Neural progenitor cell (in vitro differentiated cells): ENCODE results near the gene SLC25A44. TPM values are rescaled to one million over a fixed set of nuclear protein-coding genes. Genes with fewer than 3 reads are reported as not detected.

Experiments
- DNase-seq: peaks from one replicate; pipeline ENCODE4 v3.0.0-alpha.2; 2016; ENCODE audit warnings: low spot score
- H2AFZ ChIP-seq: fragments of 200-600 bp; sonication (generic); replicated peaks from 2 replicates; pipeline ENCODE4 v1.6.1; 2016; ENCODE audit warnings: antibody characterized with exemption
- H3F3A ChIP-seq: fragments of 200-600 bp; sonication (generic); 2 replicates; pipeline ENCODE4 v1.6.1; 2016; ENCODE audit warnings: antibody characterized with exemption, low read depth
- H3K27ac ChIP-seq: fragments of 200-600 bp; sonication (generic); 2 replicates; pipeline ENCODE4 v1.5.1; 2016; ENCODE audit warnings: mild to moderate bottlenecking
- H3K27me3 ChIP-seq: fragments of 200-600 bp; sonication (generic); 2 replicates; pipeline ENCODE4 v1.6.1; 2016; ENCODE audit warnings: mild to moderate bottlenecking, moderate library complexity
- H3K36me3 ChIP-seq: fragments of 200-600 bp; sonication (generic); 2 replicates; pipeline ENCODE4 v1.5.1; 2016
- H3K4me1 ChIP-seq: fragments of 200-600 bp; sonication (generic); 2 replicates; pipeline ENCODE4 v1.6.1; 2016; ENCODE audit warnings: mixed run types
- H3K4me2 ChIP-seq: fragments of 200-600 bp; sonication (generic); 2 replicates; pipeline ENCODE4 v1.6.1; 2016
- H3K4me3 ChIP-seq: fragments of 200-600 bp; sonication (generic); 2 replicates; pipeline ENCODE4 v1.5.1; 2016
- H3K79me2 ChIP-seq: fragments of 200-600 bp; sonication (generic); 2 replicates; pipeline ENCODE4 v1.6.1; 2016; ENCODE audit warnings: low read depth
- H3K9ac ChIP-seq: fragments of 200-600 bp; sonication (generic); 2 replicates; pipeline ENCODE4 v1.6.1; 2016
- H3K9me3 ChIP-seq: fragments of 200-600 bp; sonication (generic); 2 replicates; pipeline ENCODE4 v1.5.1; 2016; ENCODE audit warnings: low read depth
- H4K20me1 ChIP-seq: fragments of 200-600 bp; sonication (generic); 2 replicates; pipeline ENCODE4 v1.6.1; 2016; ENCODE audit warnings: low read depth
- H3K27ac Mint-ChIP-seq: 3 replicates; pipeline ENCODE4 v1.8.0; 2021; ENCODE audit warnings: mixed read lengths
- H3K27me3 Mint-ChIP-seq: 2 replicates; pipeline ENCODE4 v1.8.0; 2022; ENCODE audit warnings: low read depth, mild to moderate bottlenecking, inconsistent platforms, moderate library complexity, mixed read lengths; ENCODE audit not compliant: insufficient read depth
- H3K36me3 Mint-ChIP-seq: 3 replicates; pipeline ENCODE4 v1.8.0; 2021; ENCODE audit warnings: mixed read lengths
- H3K4me1 Mint-ChIP-seq: 3 replicates; pipeline ENCODE4 v1.8.0; 2021; ENCODE audit warnings: mixed read lengths
- H3K4me3 Mint-ChIP-seq: 3 replicates; pipeline ENCODE4 v1.8.0; 2021; ENCODE audit warnings: mild to moderate bottlenecking, moderate library complexity, mixed read lengths
- H3K9me3 Mint-ChIP-seq: 3 replicates; pipeline ENCODE4 v1.8.0; 2020; ENCODE audit warnings: mixed read lengths
- EZH2 ChIP-seq: fragments of 200-600 bp; sonication (generic); IDR thresholded peaks from 2 replicates; pipeline ENCODE4 v1.6.1; 2017; ENCODE audit warnings: antibody characterized with exemption, mild to moderate bottlenecking, moderate library complexity
- EZH2phosphoT487 ChIP-seq: fragments of 200-600 bp; sonication (generic); IDR thresholded peaks from 2 replicates; pipeline ENCODE4 v1.6.1; 2017; ENCODE audit warnings: antibody characterized with exemption
- total RNA-seq: library from RNA; depleted of rRNA; stranded (reverse); fragments of >200 nt; gene quantifications from 2 replicates; pipeline ENCODE4 v1.2.3, GENCODE V29; 2015; ENCODE audit warnings: low replicate concordance
- TF ChIP-seq, protein P1 (sequence below): fragments of 200-600 bp; sonication (generic); IDR thresholded peaks from 2 replicates; pipeline ENCODE4 v1.5.1; 2017; ENCODE audit warnings: antibody characterized with exemption, mild to moderate bottlenecking

The SLC25A44 gene
- total RNA-seq, 1 donor from 2014 or later: 4.6 TPM

DNA sequence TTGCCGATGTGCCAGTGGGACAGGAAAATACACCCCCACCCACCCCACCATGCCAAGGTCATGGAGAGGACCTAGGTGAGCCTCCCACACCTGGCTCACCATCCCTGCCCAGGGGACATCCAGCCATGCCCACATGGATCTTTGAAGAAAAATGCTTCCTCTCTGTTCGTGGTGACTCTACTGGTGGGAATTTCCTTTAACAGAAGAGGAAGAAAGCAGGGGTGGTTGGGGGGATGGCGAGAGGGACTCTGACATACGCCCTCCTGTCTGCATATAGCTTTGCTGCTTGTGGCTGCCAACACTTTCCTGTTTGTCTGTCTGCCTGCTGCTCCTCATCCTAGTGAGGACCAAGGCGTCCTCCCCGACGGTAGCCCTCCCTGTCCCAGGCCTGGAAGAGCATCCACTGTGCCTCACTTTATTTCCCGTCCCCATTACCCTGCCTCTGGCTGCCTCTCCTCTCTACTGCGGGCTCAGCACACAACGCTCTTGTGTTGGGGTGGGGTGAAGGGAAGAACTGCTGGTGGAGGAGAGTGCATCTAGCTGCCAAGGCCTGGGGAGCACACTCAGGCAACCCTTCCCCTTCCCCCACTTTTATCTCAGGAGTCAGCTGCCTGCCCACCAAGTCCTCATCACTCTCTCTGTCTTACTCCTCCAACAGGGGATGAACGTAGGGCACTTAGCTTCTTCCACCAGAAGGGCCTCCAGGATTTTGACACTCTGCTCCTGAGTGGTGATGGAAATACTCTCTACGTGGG, 38.0 kb upstream of the SLC25A44 start:
- no peak for DNase-seq
- no peak overlapping the region for H2AFZ ChIP-seq
- H3K27ac Mint-ChIP-seq: peak overlapping the region; percentile 12
- H3K36me3 ChIP-seq: no peaks in the 10 kb centered on the region
- H3K27me3 Mint-ChIP-seq: peaks cover 16% of the 10 kb centered on the region
- TF ChIP-seq EZH2: no peak
- TF ChIP-seq EZH2phosphoT487: no peak
- TF ChIP-seq, protein P1, sequence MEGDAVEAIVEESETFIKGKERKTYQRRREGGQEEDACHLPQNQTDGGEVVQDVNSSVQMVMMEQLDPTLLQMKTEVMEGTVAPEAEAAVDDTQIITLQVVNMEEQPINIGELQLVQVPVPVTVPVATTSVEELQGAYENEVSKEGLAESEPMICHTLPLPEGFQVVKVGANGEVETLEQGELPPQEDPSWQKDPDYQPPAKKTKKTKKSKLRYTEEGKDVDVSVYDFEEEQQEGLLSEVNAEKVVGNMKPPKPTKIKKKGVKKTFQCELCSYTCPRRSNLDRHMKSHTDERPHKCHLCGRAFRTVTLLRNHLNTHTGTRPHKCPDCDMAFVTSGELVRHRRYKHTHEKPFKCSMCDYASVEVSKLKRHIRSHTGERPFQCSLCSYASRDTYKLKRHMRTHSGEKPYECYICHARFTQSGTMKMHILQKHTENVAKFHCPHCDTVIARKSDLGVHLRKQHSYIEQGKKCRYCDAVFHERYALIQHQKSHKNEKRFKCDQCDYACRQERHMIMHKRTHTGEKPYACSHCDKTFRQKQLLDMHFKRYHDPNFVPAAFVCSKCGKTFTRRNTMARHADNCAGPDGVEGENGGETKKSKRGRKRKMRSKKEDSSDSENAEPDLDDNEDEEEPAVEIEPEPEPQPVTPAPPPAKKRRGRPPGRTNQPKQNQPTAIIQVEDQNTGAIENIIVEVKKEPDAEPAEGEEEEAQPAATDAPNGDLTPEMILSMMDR: no peak
- H3K4me3 Mint-ChIP-seq: no peak overlapping the region
- no peak overlapping the region for H3K27ac ChIP-seq
- H3K4me1 ChIP-seq: peaks cover 2% of the 10 kb centered on the region
- H3F3A ChIP-seq: peaks cover 8% of the 10 kb centered on the region
- H3K79me2 ChIP-seq: no peaks in the 10 kb centered on the region
- H3K9me3 ChIP-seq: no peaks in the 10 kb centered on the region
- H3K27me3 ChIP-seq: peaks cover 10% of the 10 kb centered on the region
- no peak overlapping the region for H3K4me3 ChIP-seq
- no peak overlapping the region for H3K4me2 ChIP-seq
- H3K36me3 Mint-ChIP-seq: no peaks in the 10 kb centered on the region
- H4K20me1 ChIP-seq: no peaks in the 10 kb centered on the region
- H3K4me1 Mint-ChIP-seq: peaks cover 38% of the 10 kb centered on the region
- no peak overlapping the region for H3K9ac ChIP-seq
- no peaks in the 10 kb centered on the region for H3K9me3 Mint-ChIP-seq

- Histone ChIP-seq H2AFZ (no peak overlapping the region), H3K9ac (no peak overlapping the region), H3F3A (peaks cover 8% of the 10 kb centered on the region), H3K27ac (no peak overlapping the region), H3K4me2 (no peak overlapping the region), H3K27me3 (peaks cover 7% of the 10 kb centered on the region), H3K4me1 (peaks cover 5% of the 10 kb centered on the region), H3K4me3 (no peak overlapping the region), H3K36me3 (no peaks in the 10 kb centered on the region), H3K79me2 (no peaks in the 10 kb centered on the region), H3K9me3 (no peaks in the 10 kb centered on the region), H4K20me1 (no peaks in the 10 kb centered on the region)
- H3K4me3 Mint-ChIP-seq: no peak overlapping the region
- no peak for DNase-seq
- H3K9me3 Mint-ChIP-seq: no peaks in the 10 kb centered on the region
- H3K36me3 Mint-ChIP-seq: no peaks in the 10 kb centered on the region
- H3K27me3 Mint-ChIP-seq: peaks cover 16% of the 10 kb centered on the region
- H3K27ac Mint-ChIP-seq: no peak overlapping the region
- TF ChIP-seq EZH2: no peak
- TF ChIP-seq, protein P1: no peak
- TF ChIP-seq EZH2phosphoT487: no peak
- H3K4me1 Mint-ChIP-seq: peaks cover 34% of the 10 kb centered on the region
Observed at GRCh38 chr1:156157506-156157905, 36.4 kb upstream of the SLC25A44 start.

- no peaks in the 10 kb centered on the region for H3K36me3 ChIP-seq
- H3K9me3 Mint-ChIP-seq: no peaks in the 10 kb centered on the region
- no peak for DNase-seq
Observed at GRCh38 chr1:156157966-156158365, 35.9 kb upstream of the SLC25A44 start.

More at GRCh38 chr1:156157966-156158365, 35.9 kb upstream of the SLC25A44 start:
- H2AFZ ChIP-seq: no peak overlapping the region
- Mint-ChIP-seq H3K36me3 (no peaks in the 10 kb centered on the region), H3K4me3 (no peak overlapping the region), H3K27me3 (peaks cover 15% of the 10 kb centered on the region), H3K27ac (peak overlapping the region; percentile 10), H3K4me1 (peaks cover 31% of the 10 kb centered on the region)
- H3K9me3 ChIP-seq: no peaks in the 10 kb centered on the region
- peaks cover 5% of the 10 kb centered on the region for H3K4me1 ChIP-seq
- H3K79me2 ChIP-seq: no peaks in the 10 kb centered on the region
- no peak overlapping the region for H3K27ac ChIP-seq
- H3K4me2 ChIP-seq: no peak overlapping the region
- H3K27me3 ChIP-seq: peaks cover 7% of the 10 kb centered on the region
- no peak overlapping the region for H3K9ac ChIP-seq
- no peak overlapping the region for H3K4me3 ChIP-seq
- peaks cover 8% of the 10 kb centered on the region for H3F3A ChIP-seq
- H4K20me1 ChIP-seq: no peaks in the 10 kb centered on the region
- TF ChIP-seq, protein P1: no peak
- TF ChIP-seq EZH2phosphoT487: no peak
- no peak for TF ChIP-seq EZH2
